HG03159 (cell line): ENCODE data around the gene RACGAP1.

Experiments
- ATAC-seq: cut with Tn5 transposase; IDR thresholded peaks from one replicate; pipeline ENCODE4 v1.9.1; 2021; ENCODE audit warnings: mild to moderate bottlenecking, moderate library complexity; ENCODE audit not compliant: unreplicated experiment

Gene RACGAP1

DNA sequence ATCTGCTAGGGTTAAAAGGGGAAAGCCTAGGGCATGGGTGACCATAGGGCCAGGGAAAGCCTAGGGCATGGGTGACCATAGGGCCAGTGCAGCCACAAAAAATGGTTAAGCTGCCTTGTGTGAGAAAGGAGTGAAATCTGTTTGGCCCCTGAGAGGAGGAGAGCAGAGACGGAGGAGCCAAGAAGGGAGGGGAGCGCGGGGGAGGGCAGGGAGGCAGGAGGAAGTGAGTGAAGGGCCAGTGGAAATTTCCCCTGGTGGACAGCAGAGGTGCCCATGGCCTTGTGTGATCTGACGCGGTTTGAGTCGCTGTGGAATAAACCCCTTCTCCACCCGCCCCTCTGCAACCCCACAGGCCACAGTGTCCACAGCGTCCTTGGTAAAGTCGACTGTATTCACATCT is 53.2 kb downstream of the RACGAP1 start:
- ATAC-seq, result no peak

DNA sequence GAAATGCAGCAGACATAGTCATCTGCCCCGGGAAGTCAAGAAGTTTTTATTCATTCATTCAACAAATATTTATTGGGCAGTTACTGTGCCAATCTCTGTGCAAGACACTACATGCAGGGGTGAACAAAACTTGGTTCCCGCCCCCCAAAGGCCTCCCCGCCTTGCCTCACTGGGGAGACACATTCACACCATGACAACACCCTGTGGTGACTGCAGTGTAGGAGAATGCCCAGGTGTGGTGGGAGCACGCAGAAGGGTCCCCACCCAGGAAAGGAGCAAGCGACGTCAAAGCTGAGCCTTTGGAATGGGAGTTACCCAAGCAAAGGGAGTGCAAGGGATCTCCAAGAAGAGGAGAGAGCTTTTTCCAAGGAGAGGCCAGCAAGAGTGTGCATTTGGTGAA is 54.2 kb downstream of the RACGAP1 start:
- ATAC-seq, result no peak

- no peak for ATAC-seq
Observed at GRCh38 chr12:49970658-49971057, 54.6 kb downstream of the RACGAP1 start.

DNA sequence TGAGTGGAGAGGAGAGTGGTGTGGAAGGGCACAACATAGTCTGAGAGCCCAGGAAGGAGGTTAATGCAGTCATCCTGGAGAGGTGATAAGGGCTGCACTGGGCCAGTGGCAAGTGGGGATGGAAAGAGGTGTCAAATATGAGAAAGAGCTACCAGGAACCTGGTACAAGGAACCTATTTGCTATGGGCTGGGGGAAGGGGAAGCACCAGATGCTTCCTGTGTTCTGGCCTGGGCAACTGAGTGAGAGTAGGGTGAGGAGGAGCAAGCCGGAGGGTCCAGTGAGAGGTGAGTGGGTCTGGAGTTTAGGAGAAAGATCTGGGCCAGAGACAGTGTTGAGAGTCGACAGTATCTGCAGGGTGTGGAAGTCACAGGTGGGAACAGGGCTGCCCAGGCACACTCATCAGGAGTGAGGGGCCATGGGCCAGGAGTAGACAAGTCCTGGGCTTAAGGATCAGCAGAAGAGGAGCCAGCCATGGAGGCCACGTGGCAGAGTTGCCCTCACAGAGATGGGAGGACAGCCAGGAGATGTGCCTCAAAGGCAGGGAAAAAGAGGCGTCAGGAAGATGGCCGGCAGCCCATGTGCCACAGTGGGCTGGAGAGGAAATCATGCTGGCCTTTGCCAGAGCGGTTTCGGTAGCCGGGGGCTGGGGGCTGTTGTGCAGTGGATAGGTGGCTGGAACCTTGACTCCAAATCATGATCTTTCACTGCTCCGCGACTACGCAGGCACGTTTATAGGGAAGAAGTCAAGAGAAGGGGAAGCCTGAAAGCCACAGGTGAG is 55.5 kb downstream of the RACGAP1 start:
- ATAC-seq, result no peak

DNA sequence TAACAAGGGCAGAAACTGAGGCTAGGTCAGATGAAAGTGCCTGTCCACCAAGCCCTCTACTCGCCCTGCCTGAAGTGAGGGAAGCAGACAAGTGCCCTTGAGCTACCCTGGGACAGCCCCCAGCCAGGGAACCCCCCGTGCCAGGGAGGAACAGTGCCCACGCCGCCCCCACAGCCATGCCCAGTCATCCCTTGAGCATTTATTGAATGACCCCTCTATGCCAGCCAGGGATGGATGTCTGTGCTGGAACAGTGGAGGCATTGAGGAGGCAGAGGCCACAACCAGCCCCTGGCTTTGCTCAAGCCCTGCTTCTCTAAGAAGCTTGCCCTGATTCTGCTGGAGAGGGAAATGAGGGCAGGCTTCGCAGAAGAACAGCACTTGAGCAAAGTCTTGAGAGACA is 56.3 kb downstream of the RACGAP1 start:
- ATAC-seq, result no peak

- no peak for ATAC-seq
Observed at GRCh38 chr12:49968471-49968870, 56.8 kb downstream of the RACGAP1 start.

- ATAC-seq, result no peak
Observed at GRCh38 chr12:49967777-49968250, 57.5 kb downstream of the RACGAP1 start.

DNA sequence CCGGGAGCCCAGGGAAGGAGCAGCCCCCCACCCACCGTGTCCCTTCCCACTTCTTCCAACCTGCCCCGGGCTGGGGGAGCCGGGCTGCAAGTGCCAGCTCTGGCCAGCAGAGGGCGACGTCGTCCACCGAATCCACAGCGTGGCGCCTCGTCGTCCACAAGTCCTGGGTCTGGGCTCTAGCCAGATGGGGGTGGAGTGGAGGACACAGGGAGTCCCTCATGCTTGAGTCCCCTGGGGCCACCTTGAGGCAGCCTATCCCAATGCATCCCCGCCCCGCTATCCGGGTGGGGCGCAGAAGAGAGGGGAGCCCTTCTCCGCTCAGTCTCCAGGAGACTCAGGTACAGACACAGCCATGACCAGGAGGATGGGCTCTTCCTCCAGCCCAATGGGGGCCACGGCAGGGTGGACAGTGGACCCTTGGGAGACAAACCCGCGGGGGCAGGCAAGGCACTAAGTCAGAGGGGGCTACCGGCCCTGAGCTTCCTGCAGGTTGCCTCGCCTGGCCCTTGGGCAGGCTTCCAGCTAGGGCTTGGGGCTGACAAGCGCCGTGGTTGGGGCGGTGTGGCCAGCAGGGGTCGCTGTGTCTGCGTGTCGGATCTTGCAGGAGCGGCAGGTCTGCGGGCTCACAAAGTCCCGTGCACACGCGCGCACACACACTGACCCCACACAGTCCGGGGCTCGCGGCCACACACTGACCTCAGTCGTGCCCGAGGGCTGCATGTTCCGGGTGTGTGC is 58.1 kb downstream of the RACGAP1 start:
- peak; percentile 69 for ATAC-seq

DNA sequence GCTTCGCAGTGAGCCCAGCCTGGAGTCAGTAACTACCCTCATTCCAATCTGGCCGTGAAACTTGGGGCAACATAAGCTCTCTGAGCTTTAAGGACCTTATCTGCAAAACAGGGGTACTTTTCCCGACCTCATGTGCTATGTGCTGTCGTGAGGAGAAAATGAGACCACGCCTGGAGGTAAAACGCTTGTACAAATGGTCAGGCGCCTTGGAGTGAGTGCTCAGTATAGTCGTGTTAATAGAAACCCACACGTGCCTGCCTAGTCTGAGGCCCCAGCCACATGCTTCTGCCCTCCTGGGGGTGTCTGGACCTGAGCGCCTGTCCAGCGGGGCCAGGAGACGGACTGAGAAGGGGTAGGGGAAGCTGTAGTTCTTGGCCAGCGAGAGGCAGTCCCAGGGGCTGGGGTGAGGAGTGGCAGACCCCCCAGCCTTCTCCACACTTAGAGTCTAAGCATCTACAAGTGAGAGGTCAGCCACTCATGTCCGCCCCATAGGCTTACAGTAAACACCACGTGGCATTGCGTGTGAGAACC is 58.7 kb downstream of the RACGAP1 start:
- ATAC-seq, result no peak

GRCh38 chr12:49965836-49966235 is 59.5 kb downstream of the RACGAP1 start:
- ATAC-seq, result no peak

DNA sequence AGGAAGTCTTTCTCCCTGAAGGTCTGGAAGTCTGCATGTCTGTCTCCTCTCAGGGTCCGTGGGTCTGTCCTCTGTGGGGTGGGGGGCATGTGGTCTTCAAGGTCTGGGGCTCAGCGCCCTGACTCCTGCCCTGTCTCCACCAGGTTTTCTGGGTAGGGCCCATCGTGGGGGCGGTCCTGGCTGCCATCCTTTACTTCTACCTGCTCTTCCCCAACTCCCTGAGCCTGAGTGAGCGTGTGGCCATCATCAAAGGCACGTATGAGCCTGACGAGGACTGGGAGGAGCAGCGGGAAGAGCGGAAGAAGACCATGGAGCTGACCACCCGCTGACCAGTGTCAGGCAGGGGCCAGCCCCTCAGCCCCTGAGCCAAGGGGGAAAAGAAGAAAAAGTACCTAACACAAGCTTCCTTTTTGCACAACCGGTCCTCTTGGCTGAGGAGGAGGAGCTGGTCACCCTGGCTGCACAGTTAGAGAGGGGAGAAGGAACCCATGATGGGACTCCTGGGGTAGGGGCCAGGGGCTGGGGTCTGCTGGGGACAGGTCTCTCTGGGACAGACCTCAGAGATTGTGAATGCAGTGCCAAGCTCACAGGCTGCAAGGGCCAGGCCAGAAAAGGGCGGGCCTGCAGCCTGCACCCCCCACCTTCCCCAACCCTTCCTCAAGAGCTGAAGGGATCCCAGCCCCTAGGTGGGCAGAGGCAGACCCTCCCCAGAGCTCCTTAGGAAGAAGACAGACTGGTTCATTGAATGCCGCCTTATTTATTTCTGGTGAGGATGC is 60.3 kb downstream of the RACGAP1 start:
- ATAC-seq, result no peak

DNA sequence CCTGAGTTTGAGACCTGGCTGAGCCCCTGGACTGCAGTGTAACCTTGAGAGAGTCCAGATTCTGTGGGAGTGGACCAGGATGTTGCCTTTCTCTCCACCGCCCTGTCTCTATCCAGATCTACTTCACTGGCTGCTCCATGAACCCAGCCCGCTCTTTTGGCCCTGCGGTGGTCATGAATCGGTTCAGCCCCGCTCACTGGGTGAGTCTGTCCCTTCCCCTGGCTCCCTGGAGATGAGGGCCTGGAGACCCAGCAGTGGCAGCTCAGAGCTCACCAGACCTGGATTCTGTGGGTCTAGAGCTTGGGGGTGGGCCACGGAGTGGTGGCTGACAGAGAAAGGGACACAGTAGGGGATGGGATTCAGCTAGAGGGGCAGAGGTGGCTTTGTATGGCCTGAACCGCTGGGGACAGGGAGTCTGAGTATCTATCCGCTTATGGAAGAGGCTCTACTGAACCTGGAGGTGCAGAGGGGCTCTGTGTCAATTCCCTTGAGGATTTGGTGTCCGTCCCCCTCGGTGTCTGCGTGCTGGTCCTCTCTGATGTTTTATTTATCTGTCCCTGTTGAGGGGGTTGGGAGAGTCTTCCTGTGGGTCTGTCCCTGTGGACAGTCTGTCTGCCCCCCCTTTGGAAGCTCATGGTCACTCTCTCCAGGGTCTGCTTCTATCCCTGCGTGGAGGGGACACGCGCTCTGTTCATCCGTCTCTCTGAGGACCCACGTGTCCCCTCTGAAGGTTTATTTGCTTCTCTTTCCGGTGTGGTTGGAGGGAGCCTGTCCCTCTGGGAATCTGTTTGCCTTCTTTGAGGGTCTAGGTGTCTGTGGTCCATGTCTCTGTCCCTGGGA is 61.1 kb downstream of the RACGAP1 start:
- ATAC-seq, result no peak

DNA sequence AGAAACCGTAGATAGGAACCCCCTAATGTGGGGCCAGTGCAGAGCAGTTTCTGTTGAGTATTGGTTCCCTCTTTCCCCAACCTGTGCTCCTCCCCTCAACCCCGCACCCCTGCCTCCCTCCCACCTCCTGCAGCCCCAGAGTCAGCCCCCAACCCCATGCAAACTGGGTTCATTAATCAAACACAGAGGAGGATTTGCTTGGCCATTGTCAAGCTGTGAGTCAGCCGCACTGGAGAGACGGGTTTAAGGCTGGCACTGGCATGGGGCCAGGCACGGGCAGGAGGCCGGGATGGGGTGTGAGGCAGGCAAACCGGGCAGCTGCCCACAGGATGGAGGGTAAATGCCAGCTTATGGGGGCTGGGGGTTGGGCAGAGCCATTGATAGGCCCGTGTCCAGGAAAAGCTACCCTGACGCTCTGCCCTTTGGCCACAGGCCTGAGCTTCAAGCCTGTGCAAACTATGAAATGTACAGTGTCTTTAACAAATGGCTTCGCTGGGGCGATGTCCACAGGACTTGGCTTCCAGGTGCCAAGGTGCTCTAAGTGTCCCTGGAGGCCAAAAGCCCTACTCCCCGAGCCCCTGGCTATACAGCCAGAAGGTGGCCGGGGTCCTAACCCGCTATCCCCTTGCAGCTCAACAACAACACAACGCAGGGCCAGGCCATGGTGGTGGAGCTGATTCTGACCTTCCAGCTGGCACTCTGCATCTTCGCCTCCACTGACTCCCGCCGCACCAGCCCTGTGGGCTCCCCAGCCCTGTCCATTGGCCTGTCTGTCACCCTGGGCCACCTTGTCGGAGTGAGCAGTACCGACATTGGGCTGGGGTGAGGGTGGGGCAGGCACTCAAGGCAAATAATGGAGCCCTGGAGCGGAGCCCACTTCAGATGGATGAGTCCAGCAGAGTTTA is 62.2 kb downstream of the RACGAP1 start:
- no peak for ATAC-seq

DNA sequence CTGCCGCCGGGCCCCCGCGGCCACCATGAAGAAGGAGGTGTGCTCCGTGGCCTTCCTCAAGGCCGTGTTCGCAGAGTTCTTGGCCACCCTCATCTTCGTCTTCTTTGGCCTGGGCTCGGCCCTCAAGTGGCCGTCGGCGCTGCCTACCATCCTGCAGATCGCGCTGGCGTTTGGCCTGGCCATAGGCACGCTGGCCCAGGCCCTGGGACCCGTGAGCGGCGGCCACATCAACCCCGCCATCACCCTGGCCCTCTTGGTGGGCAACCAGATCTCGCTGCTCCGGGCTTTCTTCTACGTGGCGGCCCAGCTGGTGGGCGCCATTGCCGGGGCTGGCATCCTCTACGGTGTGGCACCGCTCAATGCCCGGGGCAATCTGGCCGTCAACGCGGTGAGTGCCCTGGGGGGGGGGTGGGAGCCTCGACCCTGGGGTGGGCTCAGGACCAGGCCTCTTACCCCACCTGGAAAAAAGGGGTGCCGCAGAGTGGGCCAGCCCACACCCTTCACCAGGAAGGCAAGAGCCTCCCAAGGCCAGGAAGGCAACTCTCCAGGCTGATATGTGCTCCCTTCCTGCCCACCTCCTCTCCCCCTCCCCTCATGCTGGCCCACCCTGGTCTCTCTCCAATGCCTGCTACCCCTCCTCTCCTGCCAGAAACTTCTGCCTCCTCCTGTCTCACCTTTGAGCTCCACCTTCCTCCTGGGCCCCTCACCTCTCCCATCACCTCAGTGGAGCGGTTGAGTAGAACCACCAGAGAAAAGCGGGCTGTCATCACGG is 63.1 kb downstream of the RACGAP1 start:
- ATAC-seq, result no peak

GRCh38 chr12:49961111-49961922 is 64.0 kb downstream of the RACGAP1 start, which contains the start of gene AQP5:
AQP5 (plus strand) TSS chr12:49961872; CDS start chr12:49962018, 146 bp downstream.
- ATAC-seq, result no peak

DNA sequence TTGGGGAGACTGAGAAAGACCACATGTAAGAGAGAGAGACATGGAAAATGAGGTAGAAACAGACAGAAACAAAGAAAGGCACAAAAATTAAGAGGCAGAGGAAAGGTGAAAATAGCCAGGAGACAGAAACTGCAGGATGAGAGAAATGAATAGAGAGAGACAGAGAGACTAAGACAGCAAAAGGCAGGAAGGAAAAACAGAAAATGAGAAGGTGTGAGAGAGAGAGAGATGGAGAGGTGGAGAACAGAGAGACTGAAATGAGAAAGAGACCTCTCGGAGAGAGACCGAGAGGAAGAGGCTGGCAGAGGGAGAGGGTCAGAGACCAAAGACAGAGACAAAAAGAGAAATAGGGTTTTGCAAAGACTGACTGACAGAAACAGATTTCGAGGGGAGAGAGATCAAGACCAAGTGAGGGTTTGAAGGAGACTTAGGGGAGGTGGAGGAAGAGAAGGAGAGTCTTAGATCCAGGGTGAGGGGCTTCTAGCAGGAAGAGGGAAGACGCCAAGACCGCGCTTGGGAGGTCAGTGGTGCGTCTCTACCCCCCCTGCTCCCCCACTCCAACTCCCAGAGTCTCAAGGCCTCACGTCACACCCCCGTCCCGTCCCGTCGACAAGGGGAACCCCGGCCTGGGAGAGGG is 64.7 kb downstream of the RACGAP1 start:
- ATAC-seq, result no peak
